Trophoblast cell (in vitro differentiated cells and primary cell): Measurements from ENCODE around the gene AZU1.

Experiments used
- DNase-seq, 2 donors: peaks; one replicate each; pipeline ENCODE4 v3.0.0-alpha.2; 2016
- H2AFZ ChIP-seq: 2 replicates; pipeline ENCODE4 v1.6.1; 2013; ENCODE audit warnings: low read length, moderate library complexity, mild to moderate bottlenecking; ENCODE audit not compliant: insufficient read depth, poor library complexity
- H2AK5ac ChIP-seq: 2 replicates; pipeline ENCODE4 v1.6.1; 2013; ENCODE audit warnings: mild to moderate bottlenecking, low read length
- H2BK120ac ChIP-seq: 2 replicates; pipeline ENCODE4 v1.6.1; 2013; ENCODE audit warnings: low read length, mild to moderate bottlenecking, moderate library complexity; ENCODE audit not compliant: insufficient read depth, poor library complexity
- H2BK12ac ChIP-seq: 2 replicates; pipeline ENCODE4 v1.6.1; 2013; ENCODE audit warnings: mild to moderate bottlenecking, low read length, moderate library complexity
- H2BK5ac ChIP-seq: 2 replicates; pipeline ENCODE4 v1.6.1; 2013; ENCODE audit warnings: low read length, low read depth, moderate library complexity, mild to moderate bottlenecking; ENCODE audit not compliant: poor library complexity
- H3K14ac ChIP-seq: 2 replicates; pipeline ENCODE4 v1.6.1; 2013; ENCODE audit warnings: mild to moderate bottlenecking, low read length
- H3K18ac ChIP-seq: 2 replicates; pipeline ENCODE4 v1.6.1; 2013; ENCODE audit warnings: mild to moderate bottlenecking, low read length
- H3K23ac ChIP-seq: 2 replicates; pipeline ENCODE4 v1.6.1; 2013; ENCODE audit warnings: low read length
- H3K27ac ChIP-seq: 2 replicates; pipeline ENCODE4 v1.5.1; 2013; ENCODE audit warnings: low read depth, mild to moderate bottlenecking, inconsistent platforms, low read length, moderate library complexity
- H3K27me3 ChIP-seq: 2 replicates; pipeline ENCODE4 v1.6.1; 2013; ENCODE audit warnings: inconsistent platforms, mild to moderate bottlenecking, low read length, moderate library complexity; ENCODE audit not compliant: insufficient read depth
- H3K36me3 ChIP-seq, 2 experiments: 1 replicate in 1 of 2; 2 replicates in 1 of 2; pipeline ENCODE4 v1.6.1; 2013; ENCODE audit warnings: low read length in 2 of 2, mild to moderate bottlenecking in 2 of 2, moderate library complexity in 1 of 2; ENCODE audit not compliant: insufficient read depth in 2 of 2, control insufficient read depth in 1 of 2
- H3K4ac ChIP-seq: 2 replicates; pipeline ENCODE4 v1.6.1; 2013; ENCODE audit warnings: low read depth, mild to moderate bottlenecking, low read length, moderate library complexity
- H3K4me1 ChIP-seq, 2 experiments: 1 replicate in 1 of 2; 2 replicates in 1 of 2; pipeline ENCODE4 v1.6.1; 2013; ENCODE audit warnings: low read length in 2 of 2, mild to moderate bottlenecking in 2 of 2, moderate library complexity in 1 of 2; ENCODE audit not compliant: insufficient read depth in 2 of 2, control insufficient read depth in 1 of 2
- H3K4me2 ChIP-seq: 2 replicates; pipeline ENCODE4 v1.6.1; 2013; ENCODE audit warnings: inconsistent platforms, mild to moderate bottlenecking, low read length, moderate library complexity
- H3K4me3 ChIP-seq: 2 replicates; pipeline ENCODE4 v1.5.1; 2013; ENCODE audit warnings: mild to moderate bottlenecking, low read depth, low read length, inconsistent platforms
- H3K79me1 ChIP-seq: one replicate; pipeline ENCODE4 v1.6.1; 2013; ENCODE audit warnings: low read length
- H3K79me2 ChIP-seq: 2 replicates; pipeline ENCODE4 v1.6.1; 2013; ENCODE audit warnings: low read length, mild to moderate bottlenecking; ENCODE audit not compliant: control insufficient read depth, insufficient read depth, poor library complexity
- H3K9ac ChIP-seq: 2 replicates; pipeline ENCODE4 v1.6.1; 2013; ENCODE audit warnings: mild to moderate bottlenecking, low read length
- H3K9me3 ChIP-seq: 2 replicates; pipeline ENCODE4 v1.6.1; 2013; ENCODE audit warnings: low read depth, mild to moderate bottlenecking, control low read depth, inconsistent platforms, low read length; ENCODE audit not compliant: insufficient read depth
- H4K12ac ChIP-seq: 2 replicates; pipeline ENCODE4 v1.6.1; 2013; ENCODE audit warnings: low read depth, mild to moderate bottlenecking, low read length, moderate library complexity
- H4K8ac ChIP-seq: 2 replicates; pipeline ENCODE4 v1.6.1; 2013; ENCODE audit warnings: low read depth, mild to moderate bottlenecking, low read length, moderate library complexity
- H4K91ac ChIP-seq: one replicate; pipeline ENCODE4 v1.6.1; 2013; ENCODE audit warnings: low read depth, mild to moderate bottlenecking, low read length, moderate library complexity
- WGBS: extraction: QIAGEN DNeasy Blood & Tissue Kit; methylation state at CpG from one replicate; pipeline ENCODE4 v1.1.7; 2013; ENCODE audit warnings: missing lambda C conversion rate; ENCODE audit not compliant: insufficient read length, insufficient coverage; ENCODE audit errors: extremely low coverage; 5-methylcytosine and 5-hydroxymethylcytosine counted together

The AZU1 gene

GRCh38 chr19:827314-827709, 325 bp upstream of the AZU1 start:
- Histone ChIP-seq H2BK120ac (no peak overlapping the region), H2BK12ac (no peak overlapping the region), H4K91ac (no peak overlapping the region), H3K9ac (no peak overlapping the region), H3K4me1 (peaks cover 3 to 6% of the 10 kb centered on the region in 2 experiments), H2AFZ (no peak overlapping the region), H2AK5ac (no peak overlapping the region), H2BK5ac (no peak overlapping the region), H3K36me3 (no peaks in the 10 kb centered on the region), H3K4me3 (no peak overlapping the region), H4K12ac (no peak overlapping the region), H3K79me2 (no peaks in the 10 kb centered on the region), H3K4me2 (no peak overlapping the region), H3K18ac (no peak overlapping the region), H3K27me3 (no peaks in the 10 kb centered on the region), H3K9me3 (peaks cover 3% of the 10 kb centered on the region), H3K14ac (no peak overlapping the region), H4K8ac (no peak overlapping the region), H3K27ac (no peak overlapping the region), H3K4ac (no peak overlapping the region), H3K23ac (no peak overlapping the region), H3K79me1 (peaks cover 2% of the 10 kb centered on the region)
- DNase-seq: no peak
- no CpG with 5 or more reads among the region's 11 CpGs for WGBS

GRCh38 chr19:829129-829758, 1.6 kb downstream of the AZU1 start:
- no peak overlapping the region for H3K27ac ChIP-seq
- H3K14ac ChIP-seq: no peak overlapping the region
- no peaks in the 10 kb centered on the region for H3K27me3 ChIP-seq
- no peak overlapping the region for H3K9ac ChIP-seq
- H2BK12ac ChIP-seq: no peak overlapping the region
- no peak overlapping the region for H3K18ac ChIP-seq
- no peaks in the 10 kb centered on the region for H3K4me1 ChIP-seq
- H3K4me2 ChIP-seq: no peak overlapping the region
- no peak overlapping the region for H2BK5ac ChIP-seq
- no peak overlapping the region for H2BK120ac ChIP-seq
- no CpG with 5 or more reads among the region's 18 CpGs for WGBS
- peaks cover 3% of the 10 kb centered on the region for H3K9me3 ChIP-seq
- DNase-seq: no peak
- H3K23ac ChIP-seq: no peak overlapping the region
- H4K91ac ChIP-seq: no peak overlapping the region
- H4K8ac ChIP-seq: no peak overlapping the region
- H3K79me1 ChIP-seq: no peaks in the 10 kb centered on the region
- no peak overlapping the region for H2AK5ac ChIP-seq
- no peak overlapping the region for H3K4ac ChIP-seq
- no peaks in the 10 kb centered on the region for H3K36me3 ChIP-seq
- H4K12ac ChIP-seq: no peak overlapping the region
- H3K79me2 ChIP-seq: no peaks in the 10 kb centered on the region
- H3K4me3 ChIP-seq: no peak overlapping the region
- H2AFZ ChIP-seq: no peak overlapping the region

GRCh38 chr19:831407-832369, 4.1 kb downstream of the AZU1 start:
- H3K4me1 ChIP-seq: no peaks in the 10 kb centered on the region
- H3K4ac ChIP-seq: no peak overlapping the region
- WGBS: no CpG with 5 or more reads among the region's 38 CpGs

DNA sequence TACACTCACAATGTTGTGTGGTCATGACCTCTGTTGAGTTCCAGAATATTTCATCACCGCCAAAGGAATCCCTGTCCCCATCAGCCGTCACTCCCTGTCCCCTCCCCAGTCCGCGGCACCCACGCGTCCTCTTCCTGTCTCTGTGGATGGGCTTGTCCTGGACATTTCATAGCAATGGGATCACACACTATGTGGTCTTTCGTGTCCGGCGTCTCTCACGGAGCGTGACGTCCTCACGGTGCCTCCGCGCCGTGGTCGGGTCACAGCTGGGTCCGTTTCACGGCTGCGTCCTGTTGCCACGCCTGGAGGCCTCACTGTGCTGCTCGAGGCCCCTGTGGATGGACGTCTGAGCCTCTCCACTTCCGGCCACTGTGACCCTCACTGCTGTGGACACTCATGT, 6.6 kb downstream of the AZU1 start:
- Histone ChIP-seq H2BK5ac (no peak overlapping the region), H4K91ac (no peak overlapping the region), H4K8ac (no peak overlapping the region), H3K9ac (no peak overlapping the region), H3K27ac (no peak overlapping the region), H2AFZ (no peak overlapping the region), H3K4me2 (no peak overlapping the region), H3K79me2 (no peaks in the 10 kb centered on the region), H4K12ac (no peak overlapping the region), H3K4ac (no peak overlapping the region), H3K27me3 (no peaks in the 10 kb centered on the region), H3K36me3 (no peaks in the 10 kb centered on the region), H3K4me1 (no peaks in the 10 kb centered on the region), H3K9me3 (no peaks in the 10 kb centered on the region), H3K4me3 (no peak overlapping the region), H2BK120ac (no peak overlapping the region), H2BK12ac (no peak overlapping the region), H3K79me1 (no peaks in the 10 kb centered on the region), H2AK5ac (no peak overlapping the region), H3K18ac (no peak overlapping the region), H3K14ac (no peak overlapping the region), H3K23ac (no peak overlapping the region)
- WGBS: no CpG with 5 or more reads among the region's 24 CpGs
- no peak for DNase-seq

More at GRCh38 chr19:831407-832369, 4.1 kb downstream of the AZU1 start:
- Histone ChIP-seq H3K14ac (no peak overlapping the region), H2AK5ac (no peak overlapping the region), H3K23ac (no peak overlapping the region), H3K9me3 (peaks cover 3% of the 10 kb centered on the region), H2BK5ac (no peak overlapping the region), H3K27me3 (no peaks in the 10 kb centered on the region), H3K18ac (no peak overlapping the region), H3K4me3 (no peak overlapping the region), H3K79me2 (no peaks in the 10 kb centered on the region), H2AFZ (no peak overlapping the region), H2BK120ac (no peak overlapping the region), H2BK12ac (no peak overlapping the region), H4K91ac (no peak overlapping the region), H3K4me2 (no peak overlapping the region), H3K9ac (no peak overlapping the region), H3K36me3 (no peaks in the 10 kb centered on the region), H3K79me1 (no peaks in the 10 kb centered on the region), H4K12ac (no peak overlapping the region), H3K27ac (no peak overlapping the region), H4K8ac (no peak overlapping the region)
- no peak for DNase-seq
